HepG2 (cell line): Measurements from ENCODE around the gene ZMIZ1. TPM values are rescaled to one million over a fixed set of nuclear protein-coding genes. Genes with fewer than 3 reads are reported as not detected.

Experiments
- ATAC-seq: fragments of 200-7000 bp; cut with Tn5 transposase; 3 replicates; pipeline ENCODE4 v1.9.1; 2020; ENCODE audit warnings: mild to moderate bottlenecking, moderate library complexity
- BruUV-seq: library from RNA; stranded (reverse); fragments of 400-500 nt; replicated peaks from 2 replicates; lab custom pipeline; 2021; lab: Mats Ljungman, UMichigan
- CTCF ChIA-PET: fragments of 300-600 bp; formaldehyde crosslinking; extraction: SDS; loops from one replicate; lab custom pipeline; 2021; ENCODE audit warnings: low total read pairs, inconsistent platforms, low intra/inter-chr PET ratio; lab: Yijun Ruan, JAX
- POLR2A ChIA-PET: fragments of 350-600 bp; sonication (Branson Sonifier 250); formaldehyde crosslinking; loops from one replicate; lab custom pipeline; 2020; ENCODE audit warnings: antibody characterized with exemption, inconsistent platforms; lab: Yijun Ruan, JAX
- DNase-seq: peaks from one replicate; pipeline ENCODE4 v3.0.0-alpha.2; 2015; ENCODE audit warnings: low spot score
- FAIRE-seq: peaks from 3 replicates; lab custom pipeline; 2011; peaks lifted over from hg19 to GRCh38; lab: Jason Lieb, UNC
- H2AFZ ChIP-seq: one replicate; pipeline ENCODE4 v1.6.1; 2011; ENCODE audit warnings: low read length, inconsistent platforms
- H3K27ac ChIP-seq: fragments of 300-600 bp; 3 replicates; pipeline ENCODE4 v1.8.0; 2011; ENCODE audit warnings: mixed run types, mild to moderate bottlenecking, mixed read lengths, low read length, inconsistent platforms; ENCODE audit not compliant: insufficient read depth; ENCODE audit errors: extremely low read length
- H3K27me3 ChIP-seq, 2 experiments: fragments of 200-600 bp in 1 of 2; 2 replicates in 1 of 2; 3 replicates in 1 of 2; pipeline versions ENCODE4 v1.6.0 to v1.8.0; 2011; ENCODE audit warnings: low read length in 2 of 2, mild to moderate bottlenecking in 2 of 2, moderate library complexity in 2 of 2, inconsistent platforms in 1 of 2; ENCODE audit not compliant: insufficient read depth in 2 of 2, control insufficient read depth in 1 of 2
- H3K36me3 ChIP-seq, 2 experiments: fragments of 200-600 bp in 1 of 2; replicated peaks in 1 of 2; 2 replicates in 1 of 2; 3 replicates in 1 of 2; pipeline versions ENCODE4 v1.5.1 to v1.8.0; 2011; ENCODE audit warnings: low read length in 2 of 2, inconsistent platforms in 1 of 2; ENCODE audit not compliant: insufficient read depth in 2 of 2, control insufficient read depth in 1 of 2
- H3K4me1 ChIP-seq: 2 replicates; pipeline ENCODE4 v1.5.1; 2012; ENCODE audit warnings: low read length, inconsistent platforms; ENCODE audit not compliant: insufficient read depth
- H3K4me2 ChIP-seq: 2 replicates; pipeline ENCODE4 v1.6.0; 2011; ENCODE audit warnings: low read depth, low read length, inconsistent platforms
- H3K4me3 ChIP-seq, 3 experiments: fragments of 200-600 bp in 1 of 3; sonication (generic), shearing (Covaris generic) in 1 of 3; replicated peaks in 1 of 3; 2 replicates each; pipeline ENCODE4 v1.5.1; 2011 to 2016; ENCODE audit warnings: low read length in 3 of 3, inconsistent platforms in 2 of 3, low read depth in 2 of 3, mild to moderate bottlenecking in 2 of 3, control low read depth in 1 of 3, mixed read lengths in 1 of 3; ENCODE audit not compliant: insufficient read depth in 1 of 3
- H3K79me2 ChIP-seq: one replicate; pipeline ENCODE4 v1.6.1; 2011; ENCODE audit warnings: low read length, inconsistent platforms; ENCODE audit not compliant: insufficient read depth
- H3K9ac ChIP-seq: 2 replicates; pipeline ENCODE4 v1.6.0; 2011; ENCODE audit warnings: mild to moderate bottlenecking, low read depth, low read length, inconsistent platforms; ENCODE audit not compliant: insufficient read depth
- H3K9me3 ChIP-seq: 2 replicates; pipeline ENCODE4 v1.5.1; 2012; ENCODE audit warnings: mild to moderate bottlenecking, low read length
- H4K20me1 ChIP-seq: 2 replicates; pipeline ENCODE4 v1.6.0; 2011; ENCODE audit warnings: inconsistent platforms, mild to moderate bottlenecking, low read length, moderate library complexity; ENCODE audit not compliant: insufficient read depth
- ATF7-NPFF ChIP-seq: sonication (generic); formaldehyde crosslinking; IDR thresholded peaks from 2 replicates; pipeline ENCODE4 v1.8.1; 2023; ENCODE audit warnings: mild to moderate bottlenecking, low read depth, missing genetic modification reagents, moderate library complexity
- DMAP1 ChIP-seq: IDR thresholded peaks from 2 replicates; pipeline ENCODE4 v1.6.1; 2016
- HES4 ChIP-seq: sonication (generic); formaldehyde crosslinking; IDR thresholded peaks from 2 replicates; pipeline ENCODE4 v1.9.0; 2021; ENCODE audit warnings: mild to moderate bottlenecking, missing genetic modification reagents, borderline replicate concordance
- LCORL ChIP-seq, 2 experiments: fragments of 450-650 bp in 1 of 2; sonication (generic) in 1 of 2; formaldehyde crosslinking in 1 of 2; IDR thresholded peaks; 2 replicates each; pipeline versions ENCODE4 v1.5.0 to v1.6.1; 2017 to 2020; ENCODE audit warnings: antibody characterized with exemption in 1 of 2, missing genetic modification reagents in 1 of 2
- MAFG ChIP-seq: sonication (generic); formaldehyde crosslinking; IDR thresholded peaks from 2 replicates; pipeline ENCODE4 v1.5.1; 2020; ENCODE audit warnings: mild to moderate bottlenecking, missing genetic modification reagents
- MNT ChIP-seq: fragments of 450-650 bp; IDR thresholded peaks from 2 replicates; pipeline ENCODE4 v1.6.1; 2016
- NFAT5 ChIP-seq: sonication (generic); formaldehyde crosslinking; IDR thresholded peaks from 2 replicates; pipeline ENCODE4 v1.4.0; 2020; ENCODE audit warnings: missing genetic modification reagents
- RERE ChIP-seq: IDR thresholded peaks from 2 replicates; pipeline ENCODE4 v1.6.1; 2016; ENCODE audit warnings: low read depth, missing genetic modification reagents, missing compliant biosample characterization
- U2AF1 ChIP-seq: fragments of 200-400 bp; formaldehyde crosslinking; optimal IDR thresholded peaks from 2 replicates; pipeline ENCODE3; 2017; ENCODE audit warnings: mild to moderate bottlenecking, low read depth, low read length
- WIZ ChIP-seq: sonication (generic); formaldehyde crosslinking; IDR thresholded peaks from 2 replicates; pipeline ENCODE4 v1.5.1; 2020; ENCODE audit warnings: mild to moderate bottlenecking, missing genetic modification reagents
- ZMAT3 ChIP-seq: sonication (generic); formaldehyde crosslinking; conservative IDR thresholded peaks from 2 replicates; pipeline ENCODE4 v1.7.0; 2021; ENCODE audit warnings: missing genetic modification reagents
- ZNF484 ChIP-seq: sonication (generic); formaldehyde crosslinking; IDR thresholded peaks from 2 replicates; pipeline ENCODE4 v1.5.1; 2020; ENCODE audit warnings: mild to moderate bottlenecking, low read depth, missing genetic modification reagents, borderline replicate concordance
- WGBS: methylation state at CpG from one replicate; pipeline ENCODE4 v1.1.6; 2017; ENCODE audit warnings: low lambda C conversion rate; 5-methylcytosine and 5-hydroxymethylcytosine counted together
- in situ Hi-C: cut with HindIII; loops from 2 replicates; pipeline ENCODE4 v1.10.0; 2017; ENCODE audit warnings: low pct_unique_long_range_greater_than_20kb; ENCODE audit not compliant: extremely low pct_ligation_motif_present
- intact Hi-C: fragments of 100-400 bp; cut with micrococcal nuclease; formaldehyde crosslinking; loops from one replicate; pipeline ENCODE4 v1.10.0; 2022; ENCODE audit not compliant: unreplicated experiment
- polyA plus RNA-seq, 8 experiments: library from polyadenylated mRNA; depleted of rRNA in 3 of 8; stranded (reverse) in 7 of 8; unstranded in 1 of 8; fragments of >200 nt; fragmentation: Illumina TruSeq in 4 of 8; extraction: Trizol in 4 of 8; gene quantifications; 2 replicates each; pipeline versions ENCODE4 v1.2.1 to v1.2.3, GENCODE V29; 2011 to 2016; ENCODE audit warnings: low read depth in 4 of 8, missing spikeins in 1 of 8, mixed read lengths in 1 of 8; ENCODE audit not compliant: insufficient read depth in 1 of 8
- total RNA-seq, 5 experiments: library from RNA; depleted of rRNA; stranded (reverse); fragments of >200 nt; fragmentation: Illumina TruSeq; extraction: Trizol; gene quantifications; 2 replicates each; pipeline ENCODE4 v1.2.3, GENCODE V29; 2016; ENCODE audit warnings: low read depth in 1 of 5

The ZMIZ1 gene
- total and polyA plus RNA-seq, 2 of the 13 experiments (the other 11 are each of a cell fraction or from before 2014, with no cell fraction given) = 5.3 to 10.2 TPM

- H3K4me2 ChIP-seq = no peak overlapping the region
Measured at GRCh38 chr10:79166741-79167140, 98.0 kb downstream of the ZMIZ1 start.

More at GRCh38 chr10:79166741-79167140, 98.0 kb downstream of the ZMIZ1 start:
- in situ Hi-C loops = no loop called here
- Histone ChIP-seq H3K27me3 (no peaks in the 10 kb centered on the region), H3K27ac (no peak overlapping the region), H4K20me1 (peaks cover 5% of the 10 kb centered on the region; the same call in 1 of the 2 replicates), H3K9me3 (no peaks in the 10 kb centered on the region)
- FAIRE-seq = no peak
- TF ChIP-seq U2AF1 = no peak
- no peak for TF ChIP-seq HES4 (CRISPR knock-in tag)
- no peak for TF ChIP-seq DMAP1
- no peak for TF ChIP-seq MNT
- TF ChIP-seq LCORL (IDR thresholded peaks at IDR 0.05) = no peak
- no peak for TF ChIP-seq LCORL (CRISPR knock-in tag; IDR thresholded peaks at IDR 0.05)
- TF ChIP-seq ZMAT3 = no peak
- no peak for TF ChIP-seq MAFG
- no peak for TF ChIP-seq ZNF484 (CRISPR knock-in tag)
- no peak for TF ChIP-seq ATF7-NPFF (CRISPR knock-in tag)
- no peak for TF ChIP-seq NFAT5 (CRISPR knock-in tag)
- TF ChIP-seq RERE = no peak
- TF ChIP-seq WIZ (CRISPR knock-in tag) = no peak
- TF ChIP-seq, all 625 proteins: peak for 0
- ChIA-PET CTCF (no interaction called here), POLR2A (no interaction called here)
- Histone ChIP-seq H3K4me3 (no peak overlapping the region), H3K79me2 (no peaks in the 10 kb centered on the region), H3K9ac (no peak overlapping the region), H2AFZ (no peak overlapping the region), H3K36me3 (peaks cover 39 to 89% of the 10 kb centered on the region in 2 experiments), H3K4me1 (no peaks in the 10 kb centered on the region)
- no peak for DNase-seq
- ATAC-seq = no peak
- no TSS peak for BruUV-seq
- intact Hi-C loops = no loop called here
- WGBS = 95% methylated on average over 5 of the region's 10 CpGs
